ENCODE results near the gene CHD3.
A peak's percentile ranks its signal among the peaks of the same experiment; 100 is the strongest.

GRCh38 chr17:7932949-7933348 is 44.4 kb downstream of the CHD3 start:
- TF ChIP-seq CTCF (IDR thresholded peaks at IDR 0.05) (peak in 4 of 6 experiments; percentile 16 to 42 (median 18)), EP300 (IDR thresholded peaks at IDR 0.05) (no peak), POLR2A (IDR thresholded peaks at IDR 0.05) (peak in 1 of 4 donors; percentile 57)
